NCI-H446 treated with DMSO at 0.1 percent for 48 hours (cell line): ENCODE data around the gene FBXO33.
A peak's percentile ranks its signal among the peaks of the same experiment; 100 is the strongest.

Experiments
- DNase-seq: peaks from one replicate; lab custom pipeline; 2025; lab: John Stamatoyannopoulos, UW

FBXO33 gene

GRCh38 chr14:39431416-39432178, 636 bp downstream of the FBXO33 start:
- no peak for DNase-seq

- no peak for DNase-seq
These were observed 1.3 kb downstream of the FBXO33 start for GRCh38 chr14:39430762-39431415.

- DNase-seq = no peak
These were observed 4.1 kb downstream of the FBXO33 start for GRCh38 chr14:39428118-39428517.

- DNase-seq = peak; percentile 18
These were observed 5.6 kb downstream of the FBXO33 start for GRCh38 chr14:39426605-39427004.

- DNase-seq = no peak
These were observed 6.3 kb downstream of the FBXO33 start for GRCh38 chr14:39425947-39426346.

- no peak for DNase-seq
These were observed 8.4 kb downstream of the FBXO33 start for GRCh38 chr14:39423793-39424192.

- DNase-seq = no peak
These were observed 10.0 kb downstream of the FBXO33 start for GRCh38 chr14:39422243-39422642.

GRCh38 chr14:39419272-39419671, 13.0 kb downstream of the FBXO33 start:
- DNase-seq = no peak

GRCh38 chr14:39417014-39417413, 15.2 kb downstream of the FBXO33 start:
- no peak for DNase-seq

GRCh38 chr14:39416072-39416471, 16.2 kb downstream of the FBXO33 start:
- no peak for DNase-seq

- no peak for DNase-seq
These were observed 25.7 kb downstream of the FBXO33 start for GRCh38 chr14:39406560-39406959.

GRCh38 chr14:39398382-39398781, 33.9 kb downstream of the FBXO33 start:
- no peak for DNase-seq

- no peak for DNase-seq
These were observed 35.8 kb downstream of the FBXO33 start for GRCh38 chr14:39396448-39396847.

GRCh38 chr14:39395555-39396254, 36.5 kb downstream of the FBXO33 start:
- DNase-seq = no peak

GRCh38 chr14:39393289-39393688, 38.9 kb downstream of the FBXO33 start:
- no peak for DNase-seq

GRCh38 chr14:39384177-39384576, 48.1 kb downstream of the FBXO33 start:
- no peak for DNase-seq

- no peak for DNase-seq
These were observed 48.5 kb downstream of the FBXO33 start for GRCh38 chr14:39383741-39384140.

- DNase-seq = no peak
These were observed 49.1 kb downstream of the FBXO33 start for GRCh38 chr14:39383026-39383660.

- DNase-seq = no peak
These were observed 49.8 kb downstream of the FBXO33 start for GRCh38 chr14:39382463-39382862.

GRCh38 chr14:39381366-39381765, 50.9 kb downstream of the FBXO33 start:
- DNase-seq = no peak

- DNase-seq = no peak
These were observed 55.4 kb downstream of the FBXO33 start for GRCh38 chr14:39376667-39377403.

GRCh38 chr14:39374851-39375250, 57.4 kb downstream of the FBXO33 start:
- DNase-seq = no peak
